HG02973 (cell line): ENCODE measurements around the gene SCGB1C1.
A peak's percentile ranks its signal among the peaks of the same experiment; 100 is the strongest.
"Not testable (repeated sequence)": the region's sequence is repeated elsewhere in the genome, so short reads cannot be mapped to it uniquely, and the experiment has no call there.

ENCODE experiments used
- ATAC-seq: cut with Tn5 transposase; IDR thresholded peaks from one replicate; pipeline ENCODE4 v1.9.1; 2021; ENCODE audit warnings: moderate library complexity; ENCODE audit not compliant: unreplicated experiment

SCGB1C1 gene

GRCh38 chr11:216081-216974 lies 23.4 kb downstream of the SCGB1C1 start:
- no peak for ATAC-seq

- ATAC-seq, result no peak
Measured at GRCh38 chr11:217704-218103, 24.8 kb downstream of the SCGB1C1 start.

- ATAC-seq, result no peak
Measured at GRCh38 chr11:218815-219593, 26.1 kb downstream of the SCGB1C1 start.

GRCh38 chr11:220641-221215 lies 27.9 kb downstream of the SCGB1C1 start:
- ATAC-seq, result not testable (repeated sequence)

GRCh38 chr11:221539-221938 lies 28.7 kb downstream of the SCGB1C1 start:
- no peak for ATAC-seq

GRCh38 chr11:221998-222789 lies 29.3 kb downstream of the SCGB1C1 start:
- ATAC-seq, result no peak

GRCh38 chr11:223026-223789 lies 30.3 kb downstream of the SCGB1C1 start:
- ATAC-seq, result no peak

- ATAC-seq, result no peak
Measured at GRCh38 chr11:223884-224283, 31.0 kb downstream of the SCGB1C1 start.

- ATAC-seq, result no peak
Measured at GRCh38 chr11:224424-224823, 31.5 kb downstream of the SCGB1C1 start.

- ATAC-seq, result no peak
Measured at GRCh38 chr11:225734-226453, 33.0 kb downstream of the SCGB1C1 start.

GRCh38 chr11:227824-228379 lies 35.0 kb downstream of the SCGB1C1 start:
- ATAC-seq, result no peak

- no peak for ATAC-seq
Measured at GRCh38 chr11:230431-230830, 37.6 kb downstream of the SCGB1C1 start.

GRCh38 chr11:232783-233565 lies 40.1 kb downstream of the SCGB1C1 start:
- no peak for ATAC-seq

GRCh38 chr11:235180-235579 lies 42.3 kb downstream of the SCGB1C1 start:
- no peak for ATAC-seq

GRCh38 chr11:235609-235996 lies 42.7 kb downstream of the SCGB1C1 start:
- peak; percentile 6 for ATAC-seq

- ATAC-seq, result peak; percentile 73
Measured at GRCh38 chr11:235997-236773, 43.3 kb downstream of the SCGB1C1 start, which contains the start of gene SIRT3. Gene SIRT3 (minus strand): TSS chr11:236342. CDS start chr11:236328, 14 bp downstream.
